MM.1S (cell line): Measurements from ENCODE around the gene SORBS2.

Experiments
- DNase-seq: peaks from one replicate; pipeline ENCODE4 v3.0.0-alpha.2; 2015
- H2AFZ ChIP-seq: fragments of 300-600 bp; sonication (generic); 2 replicates; pipeline ENCODE4 v1.6.0; 2016; ENCODE audit warnings: antibody characterized with exemption, low read length
- H3F3A ChIP-seq: fragments of 300-600 bp; sonication (generic); 2 replicates; pipeline ENCODE4 v1.6.1; 2016; ENCODE audit warnings: mild to moderate bottlenecking, antibody characterized with exemption, low read length, moderate library complexity, mixed read lengths; ENCODE audit not compliant: insufficient read depth
- H3K27ac ChIP-seq: fragments of 300-600 bp; sonication (generic); 2 replicates; pipeline ENCODE4 v1.5.1; 2016; ENCODE audit warnings: mild to moderate bottlenecking, low read length
- H3K27me3 ChIP-seq: fragments of 300-600 bp; sonication (generic); replicated peaks from 2 replicates; pipeline ENCODE4 v1.6.0; 2016; ENCODE audit warnings: low read length; ENCODE audit not compliant: insufficient read depth
- H3K36me3 ChIP-seq: fragments of 300-600 bp; sonication (generic); replicated peaks from 2 replicates; pipeline ENCODE4 v1.6.1; 2016; ENCODE audit warnings: mild to moderate bottlenecking, low read length, mixed read lengths; ENCODE audit not compliant: insufficient read depth
- H3K4me1 ChIP-seq: fragments of 300-600 bp; sonication (generic); 2 replicates; pipeline ENCODE4 v1.6.1; 2016; ENCODE audit warnings: low read length, mixed read lengths
- H3K4me2 ChIP-seq: fragments of 300-600 bp; sonication (generic); 2 replicates; pipeline ENCODE4 v1.6.0; 2016; ENCODE audit warnings: low read depth, low read length
- H3K4me3 ChIP-seq: fragments of 300-600 bp; sonication (generic); 2 replicates; pipeline ENCODE4 v1.5.1; 2016; ENCODE audit warnings: low read length, mixed read lengths
- H3K79me2 ChIP-seq: fragments of 300-600 bp; sonication (generic); 2 replicates; pipeline ENCODE4 v1.6.1; 2016; ENCODE audit warnings: mixed run types, low read length, mixed read lengths
- H3K9ac ChIP-seq: fragments of 300-600 bp; sonication (generic); 2 replicates; pipeline ENCODE4 v1.6.1; 2016; ENCODE audit warnings: low read length, mixed read lengths
- H3K9me2 ChIP-seq: fragments of 300-600 bp; sonication (generic); replicated peaks from 2 replicates; pipeline ENCODE4 v1.6.1; 2016; ENCODE audit warnings: mild to moderate bottlenecking, low read length, mixed read lengths; ENCODE audit not compliant: insufficient read depth
- H3K9me3 ChIP-seq: fragments of 300-600 bp; sonication (generic); replicated peaks from 2 replicates; pipeline ENCODE4 v1.6.1; 2016; ENCODE audit warnings: mild to moderate bottlenecking, low read length, mixed read lengths; ENCODE audit not compliant: insufficient read depth
- H4K20me1 ChIP-seq: fragments of 300-600 bp; sonication (generic); 2 replicates; pipeline ENCODE4 v1.6.1; 2016; ENCODE audit warnings: mild to moderate bottlenecking, low read length, moderate library complexity, mixed read lengths; ENCODE audit not compliant: insufficient read depth
- EZH2 ChIP-seq: fragments of 300-600 bp; sonication (generic); optimal IDR thresholded peaks from 2 replicates; pipeline ENCODE3; 2017; ENCODE audit warnings: low read depth, mild to moderate bottlenecking, antibody characterized with exemption, low read length, mixed read lengths
- EZH2phosphoT487 ChIP-seq: fragments of 300-600 bp; sonication (generic); IDR thresholded peaks from 2 replicates; pipeline ENCODE4 v1.6.1; 2018; ENCODE audit warnings: antibody characterized with exemption, low read length
- TF ChIP-seq, protein P1 (sequence below): fragments of 300-600 bp; sonication (generic); IDR thresholded peaks from 2 replicates; pipeline ENCODE4 v1.5.1; 2016; ENCODE audit warnings: antibody characterized with exemption, low read length, mixed read lengths

SORBS2 gene

DNA sequence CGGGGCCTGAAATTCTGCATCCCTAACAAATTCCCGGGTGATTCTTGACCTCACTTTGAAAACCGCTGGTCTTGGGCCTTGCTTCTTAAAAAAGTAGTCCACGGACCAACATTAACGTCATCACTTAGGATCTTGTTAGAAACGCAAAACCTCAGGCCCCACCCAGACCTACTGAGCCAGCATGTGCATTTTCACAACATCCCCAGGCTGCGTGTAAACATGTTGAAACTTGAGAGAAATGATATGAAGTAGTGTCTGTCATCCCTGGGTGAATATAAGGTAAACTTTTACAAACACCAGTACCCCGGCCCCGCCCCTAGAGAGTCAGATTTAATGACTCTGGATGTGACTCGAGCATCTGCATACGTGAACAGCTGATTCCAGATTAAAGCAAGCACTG is 33.7 kb downstream of the SORBS2 start:
- H3K4me2 ChIP-seq, result no peak overlapping the region
- TF ChIP-seq EZH2phosphoT487 (no peak), EZH2 (no peak)
- TF ChIP-seq, protein P1, sequence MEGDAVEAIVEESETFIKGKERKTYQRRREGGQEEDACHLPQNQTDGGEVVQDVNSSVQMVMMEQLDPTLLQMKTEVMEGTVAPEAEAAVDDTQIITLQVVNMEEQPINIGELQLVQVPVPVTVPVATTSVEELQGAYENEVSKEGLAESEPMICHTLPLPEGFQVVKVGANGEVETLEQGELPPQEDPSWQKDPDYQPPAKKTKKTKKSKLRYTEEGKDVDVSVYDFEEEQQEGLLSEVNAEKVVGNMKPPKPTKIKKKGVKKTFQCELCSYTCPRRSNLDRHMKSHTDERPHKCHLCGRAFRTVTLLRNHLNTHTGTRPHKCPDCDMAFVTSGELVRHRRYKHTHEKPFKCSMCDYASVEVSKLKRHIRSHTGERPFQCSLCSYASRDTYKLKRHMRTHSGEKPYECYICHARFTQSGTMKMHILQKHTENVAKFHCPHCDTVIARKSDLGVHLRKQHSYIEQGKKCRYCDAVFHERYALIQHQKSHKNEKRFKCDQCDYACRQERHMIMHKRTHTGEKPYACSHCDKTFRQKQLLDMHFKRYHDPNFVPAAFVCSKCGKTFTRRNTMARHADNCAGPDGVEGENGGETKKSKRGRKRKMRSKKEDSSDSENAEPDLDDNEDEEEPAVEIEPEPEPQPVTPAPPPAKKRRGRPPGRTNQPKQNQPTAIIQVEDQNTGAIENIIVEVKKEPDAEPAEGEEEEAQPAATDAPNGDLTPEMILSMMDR, result no peak
- H3K9me2 ChIP-seq, result no peaks in the 10 kb centered on the region
- DNase-seq, result no peak
- H3K4me1 ChIP-seq, result 0 out of 2 replicates have a peak, but pooled peaks cover 1% of the 10 kb centered on the region
- H3K36me3 ChIP-seq, result no peaks in the 10 kb centered on the region
- H3K9ac ChIP-seq, result no peak overlapping the region
- H2AFZ ChIP-seq, result no peak overlapping the region
- H3F3A ChIP-seq, result no peaks in the 10 kb centered on the region
- no peaks in the 10 kb centered on the region for H3K79me2 ChIP-seq
- no peaks in the 10 kb centered on the region for H3K9me3 ChIP-seq
- no peak overlapping the region for H3K4me3 ChIP-seq
- H3K27me3 ChIP-seq, result peaks cover 30% of the 10 kb centered on the region
- no peaks in the 10 kb centered on the region for H4K20me1 ChIP-seq
- H3K27ac ChIP-seq, result no peak overlapping the region

DNA sequence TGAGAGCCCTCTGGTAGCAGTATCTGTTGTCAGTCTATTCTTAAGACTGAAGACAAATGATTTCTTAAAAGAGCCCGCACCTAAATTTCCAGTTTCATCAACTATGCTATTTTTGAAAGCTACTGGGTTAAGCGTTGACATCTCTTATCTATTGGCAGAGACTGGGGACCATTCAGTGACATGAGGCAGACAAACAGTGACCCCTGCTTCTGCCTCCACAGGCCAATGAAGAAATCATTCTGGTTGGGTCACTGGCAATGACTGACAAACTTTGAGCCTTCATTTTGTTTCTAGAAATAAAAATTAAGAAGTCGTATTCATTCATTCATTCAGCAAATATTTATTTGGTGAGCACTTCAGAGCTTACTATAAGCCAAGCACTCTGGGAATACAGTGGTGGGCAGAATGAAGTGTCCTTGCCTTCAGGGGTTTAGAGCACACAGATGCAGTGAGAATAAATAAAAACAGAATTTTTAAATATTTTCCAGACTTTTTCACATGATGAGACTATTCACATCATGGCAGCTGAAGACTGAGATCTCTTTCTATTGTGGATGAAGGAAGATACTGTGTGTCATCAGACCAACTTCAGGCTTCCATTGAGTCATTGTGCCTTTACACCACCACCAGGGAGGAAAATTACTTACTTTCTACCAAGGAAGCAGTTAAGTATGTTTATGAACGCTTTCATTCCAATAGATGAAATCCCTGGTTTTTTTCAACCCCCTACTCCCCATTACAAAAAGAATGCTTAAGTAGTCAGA is 36.0 kb downstream of the SORBS2 start:
- no peak for DNase-seq
- no peak overlapping the region for H3K27ac ChIP-seq
- no peak overlapping the region for H3K9ac ChIP-seq
- H3K4me2 ChIP-seq, result no peak overlapping the region
- TF ChIP-seq EZH2phosphoT487 (no peak), EZH2 (no peak)
- TF ChIP-seq, protein P1, result no peak
- H4K20me1 ChIP-seq, result 0 out of 2 replicates have a peak, but pooled peaks cover 3% of the 10 kb centered on the region
- H3K9me3 ChIP-seq, result no peaks in the 10 kb centered on the region
- peaks cover 11% of the 10 kb centered on the region for H3F3A ChIP-seq
- H3K9me2 ChIP-seq, result no peaks in the 10 kb centered on the region
- H2AFZ ChIP-seq, result no peak overlapping the region
- no peaks in the 10 kb centered on the region for H3K36me3 ChIP-seq
- peaks cover 11% of the 10 kb centered on the region for H3K4me1 ChIP-seq
- no peaks in the 10 kb centered on the region for H3K79me2 ChIP-seq
- no peak overlapping the region for H3K4me3 ChIP-seq
- peaks cover 44% of the 10 kb centered on the region for H3K27me3 ChIP-seq

DNA sequence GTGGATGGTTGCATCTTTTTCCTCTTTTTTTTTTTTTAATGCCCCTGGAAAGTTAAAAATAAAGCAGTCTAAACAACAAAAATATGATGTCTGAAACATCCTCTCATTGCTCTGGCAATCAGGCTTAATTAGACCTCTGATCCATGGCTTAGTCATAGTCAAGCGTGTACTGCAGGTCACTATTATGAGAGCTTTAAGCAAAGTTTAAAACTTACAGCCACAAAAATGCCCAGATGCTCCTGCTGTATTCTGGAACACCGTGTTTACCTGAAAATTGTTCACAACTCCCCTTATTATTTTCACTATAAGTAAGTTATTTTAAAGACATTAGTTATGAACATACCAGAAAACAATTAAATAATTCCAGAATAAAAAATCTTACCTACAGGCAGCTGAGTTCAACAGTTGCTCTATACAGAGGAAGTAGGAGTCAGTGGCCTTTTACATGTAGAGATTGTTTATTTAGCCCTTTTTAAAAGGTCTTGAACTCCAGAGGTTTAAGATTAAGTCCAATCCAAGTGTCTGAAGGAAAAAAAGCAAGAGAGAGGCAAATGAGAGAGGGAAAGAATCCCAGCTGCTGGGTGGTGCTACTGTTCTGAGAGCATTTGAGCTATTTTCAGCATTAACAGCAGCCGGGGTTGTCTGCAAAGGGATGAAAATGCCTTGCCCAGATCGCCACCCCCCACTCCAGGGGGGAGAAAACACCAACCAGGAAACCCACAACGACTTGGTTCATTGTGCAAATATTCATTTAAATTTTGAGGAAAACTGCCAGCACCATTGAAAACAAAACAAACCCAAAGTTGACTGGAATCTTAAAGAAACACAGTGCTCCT is 36.9 kb downstream of the SORBS2 start:
- Histone ChIP-seq H3K4me1 (peaks cover 11% of the 10 kb centered on the region), H3K79me2 (no peaks in the 10 kb centered on the region), H3K9me3 (no peaks in the 10 kb centered on the region), H3K4me2 (no peak overlapping the region), H4K20me1 (0 out of 2 replicates have a peak, but pooled peaks cover 3% of the 10 kb centered on the region), H2AFZ (no peak overlapping the region), H3K36me3 (no peaks in the 10 kb centered on the region), H3K9ac (no peak overlapping the region), H3K27me3 (peaks cover 44% of the 10 kb centered on the region), H3K4me3 (no peak overlapping the region), H3K27ac (no peak overlapping the region), H3K9me2 (no peaks in the 10 kb centered on the region), H3F3A (peaks cover 11% of the 10 kb centered on the region)
- no peak for DNase-seq
- TF ChIP-seq, protein P1, result no peak
- TF ChIP-seq EZH2, result no peak
